ENCODE data around the gene COQ5.

GRCh38 chr12:120515496-120515895 is 13.5 kb downstream of the COQ5 start:
- TF ChIP-seq CTCF (optimal IDR thresholded peaks at IDR 0.05 in 1 of 3, IDR thresholded peaks at IDR 0.05 in 1 of 3, conservative IDR thresholded peaks at IDR 0.05 in 1 of 3; ENCODE audit: extremely low read depth in 1 of 3, insufficient read depth in 2 of 3, low read length in 3 of 3) = no peak
- TF ChIP-seq EZH2 (IDR thresholded peaks at IDR 0.05; ENCODE audit: low read length) = no peak
